NCI-H69 (cell line): ENCODE data around the gene SGMS2.
A peak's percentile ranks its signal among the peaks of the same experiment; 100 is the strongest.

Source experiments
- DNase-seq: peaks from one replicate; lab custom pipeline; 2025; lab: John Stamatoyannopoulos, UW

The SGMS2 gene

GRCh38 chr4:107824350-107825071 lies at the start of gene SGMS2:
Gene SGMS2, plus strand, starts transcription at chr4:107824932. Its CDS starts 70,622 bp downstream, at chr4:107895554.
- peak; percentile 84 for DNase-seq

- DNase-seq = no peak
Observed at GRCh38 chr4:107777890-107778289, 46.8 kb upstream of the SGMS2 start.

- DNase-seq = no peak
Observed at GRCh38 chr4:107778784-107779530, 45.8 kb upstream of the SGMS2 start.

- DNase-seq = peak; percentile 34
Observed at GRCh38 chr4:107780665-107781064, 44.1 kb upstream of the SGMS2 start.

- no peak for DNase-seq
Observed at GRCh38 chr4:107791902-107792301, 32.8 kb upstream of the SGMS2 start.

GRCh38 chr4:107792711-107793110 lies 32.0 kb upstream of the SGMS2 start:
- DNase-seq = no peak

GRCh38 chr4:107793996-107794395 lies 30.7 kb upstream of the SGMS2 start:
- DNase-seq = no peak

- no peak for DNase-seq
Observed at GRCh38 chr4:107799669-107800450, 24.9 kb upstream of the SGMS2 start.

GRCh38 chr4:107800706-107801105 lies 24.0 kb upstream of the SGMS2 start:
- no peak for DNase-seq

- no peak for DNase-seq
Observed at GRCh38 chr4:107801766-107802211, 22.9 kb upstream of the SGMS2 start.

- no peak for DNase-seq
Observed at GRCh38 chr4:107804956-107805355, 19.8 kb upstream of the SGMS2 start.

- DNase-seq = no peak
Observed at GRCh38 chr4:107806196-107806595, 18.5 kb upstream of the SGMS2 start.

- no peak for DNase-seq
Observed at GRCh38 chr4:107808572-107808971, 16.2 kb upstream of the SGMS2 start.

- no peak for DNase-seq
Observed at GRCh38 chr4:107809210-107809609, 15.5 kb upstream of the SGMS2 start.

- DNase-seq = no peak
Observed at GRCh38 chr4:107814758-107815157, 10.0 kb upstream of the SGMS2 start.

- peak; percentile 5 for DNase-seq
Observed at GRCh38 chr4:107815158-107815557, 9.6 kb upstream of the SGMS2 start.

- DNase-seq = peak; percentile 56
Observed at GRCh38 chr4:107818301-107818910, 6.3 kb upstream of the SGMS2 start.

GRCh38 chr4:107823870-107824349 lies 822 bp upstream of the SGMS2 start:
- DNase-seq = no peak

GRCh38 chr4:107825072-107825824 lies 516 bp downstream of the SGMS2 start:
- peak; percentile 68 for DNase-seq

GRCh38 chr4:107826421-107826980 lies 1.8 kb downstream of the SGMS2 start:
- DNase-seq = peak; percentile 49
